ENCODE results near the gene PURB.
A peak's percentile ranks its signal among the peaks of the same experiment; 100 is the strongest.

PURB gene

DNA sequence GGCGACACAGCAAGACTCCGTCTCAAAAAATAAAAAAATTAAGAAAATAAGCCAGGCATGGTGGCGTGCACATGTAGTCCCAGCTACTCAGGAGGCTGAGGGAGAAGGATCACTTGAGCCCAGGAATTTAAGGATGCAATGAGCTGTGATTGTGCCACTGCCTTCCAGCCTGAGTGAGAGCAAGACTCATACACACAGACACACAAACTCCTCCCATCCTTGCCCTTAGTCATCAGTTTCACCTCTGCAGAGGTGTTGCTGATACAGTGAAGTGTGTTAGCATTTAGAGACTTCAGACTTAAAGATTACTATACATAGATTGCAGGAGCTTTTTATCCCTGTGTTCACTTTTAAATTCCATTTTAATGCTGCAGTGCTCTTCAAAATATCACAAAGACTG, 31.9 kb downstream of the PURB start:
- no peak for DNase-seq (ENCODE audit: extremely low read depth, low read depth)
- TF ChIP-seq, protein P1, sequence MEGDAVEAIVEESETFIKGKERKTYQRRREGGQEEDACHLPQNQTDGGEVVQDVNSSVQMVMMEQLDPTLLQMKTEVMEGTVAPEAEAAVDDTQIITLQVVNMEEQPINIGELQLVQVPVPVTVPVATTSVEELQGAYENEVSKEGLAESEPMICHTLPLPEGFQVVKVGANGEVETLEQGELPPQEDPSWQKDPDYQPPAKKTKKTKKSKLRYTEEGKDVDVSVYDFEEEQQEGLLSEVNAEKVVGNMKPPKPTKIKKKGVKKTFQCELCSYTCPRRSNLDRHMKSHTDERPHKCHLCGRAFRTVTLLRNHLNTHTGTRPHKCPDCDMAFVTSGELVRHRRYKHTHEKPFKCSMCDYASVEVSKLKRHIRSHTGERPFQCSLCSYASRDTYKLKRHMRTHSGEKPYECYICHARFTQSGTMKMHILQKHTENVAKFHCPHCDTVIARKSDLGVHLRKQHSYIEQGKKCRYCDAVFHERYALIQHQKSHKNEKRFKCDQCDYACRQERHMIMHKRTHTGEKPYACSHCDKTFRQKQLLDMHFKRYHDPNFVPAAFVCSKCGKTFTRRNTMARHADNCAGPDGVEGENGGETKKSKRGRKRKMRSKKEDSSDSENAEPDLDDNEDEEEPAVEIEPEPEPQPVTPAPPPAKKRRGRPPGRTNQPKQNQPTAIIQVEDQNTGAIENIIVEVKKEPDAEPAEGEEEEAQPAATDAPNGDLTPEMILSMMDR (IDR thresholded peaks at IDR 0.05; ENCODE audit: low read depth, low read length, missing control alignments), result no peak
- H3K4me3 ChIP-seq (replicated peaks; ENCODE audit: low read depth, low read length), result no peak overlapping the region

DNA sequence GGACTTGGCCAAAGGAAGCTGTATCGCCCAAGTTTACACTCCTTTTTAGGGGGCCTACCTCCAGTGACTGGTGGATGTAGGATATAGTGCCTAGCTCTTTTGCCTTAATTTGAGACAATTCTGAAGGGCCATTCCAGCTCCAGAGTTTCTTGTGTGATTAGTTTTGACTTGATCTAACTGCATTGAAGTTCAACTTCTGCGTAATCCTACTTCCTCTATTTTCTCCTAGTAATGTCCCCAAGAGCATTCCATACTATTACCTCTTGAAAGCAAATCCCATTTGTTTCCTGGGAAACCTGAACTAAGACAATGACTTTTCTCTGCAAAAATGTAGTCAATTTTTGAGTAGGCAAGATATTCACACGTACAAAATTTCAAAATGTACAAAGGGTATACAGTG, 32.7 kb downstream of the PURB start:
- H3K4me3 ChIP-seq (replicated peaks; ENCODE audit: low read depth, low read length), result no peak overlapping the region
- no peak for DNase-seq (ENCODE audit: extremely low read depth, low read depth)
- TF ChIP-seq, protein P1 (IDR thresholded peaks at IDR 0.05; ENCODE audit: low read depth, low read length, missing control alignments), result no peak

DNA sequence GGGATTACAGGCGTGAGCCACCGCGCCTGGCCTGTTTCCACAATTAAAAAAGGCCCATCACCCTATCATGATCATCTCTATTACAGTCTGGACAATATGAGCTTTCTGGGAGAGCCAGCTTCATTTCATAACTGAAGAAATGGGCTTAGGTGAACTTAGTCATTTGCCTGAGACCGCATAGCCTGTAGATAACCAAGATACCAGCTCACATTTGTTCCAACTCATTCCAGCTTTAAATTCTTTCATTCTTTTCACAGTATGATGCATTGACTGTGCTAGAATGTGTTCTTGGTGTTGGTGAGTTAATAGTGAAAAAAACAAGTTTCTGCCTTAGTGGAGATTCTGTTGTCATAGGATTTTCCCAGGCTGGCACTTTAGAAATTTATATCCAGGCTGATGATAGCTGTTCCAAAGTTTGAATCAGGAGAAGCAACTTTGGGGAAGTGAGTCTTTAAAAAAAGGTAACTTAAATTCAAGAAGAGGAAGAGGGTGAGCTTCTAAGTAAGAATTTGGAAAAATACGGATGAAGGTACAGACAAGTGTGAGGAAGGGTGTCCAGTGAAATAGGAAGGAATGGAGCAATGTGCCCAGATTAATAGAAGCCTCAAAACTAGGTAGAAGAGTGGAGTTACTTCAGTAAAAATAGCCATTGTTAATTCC, 35.3 kb downstream of the PURB start:
- DNase-seq (ENCODE audit: extremely low read depth, low read depth), result no peak
- H3K4me3 ChIP-seq (replicated peaks; ENCODE audit: low read depth, low read length), result no peak overlapping the region

DNA sequence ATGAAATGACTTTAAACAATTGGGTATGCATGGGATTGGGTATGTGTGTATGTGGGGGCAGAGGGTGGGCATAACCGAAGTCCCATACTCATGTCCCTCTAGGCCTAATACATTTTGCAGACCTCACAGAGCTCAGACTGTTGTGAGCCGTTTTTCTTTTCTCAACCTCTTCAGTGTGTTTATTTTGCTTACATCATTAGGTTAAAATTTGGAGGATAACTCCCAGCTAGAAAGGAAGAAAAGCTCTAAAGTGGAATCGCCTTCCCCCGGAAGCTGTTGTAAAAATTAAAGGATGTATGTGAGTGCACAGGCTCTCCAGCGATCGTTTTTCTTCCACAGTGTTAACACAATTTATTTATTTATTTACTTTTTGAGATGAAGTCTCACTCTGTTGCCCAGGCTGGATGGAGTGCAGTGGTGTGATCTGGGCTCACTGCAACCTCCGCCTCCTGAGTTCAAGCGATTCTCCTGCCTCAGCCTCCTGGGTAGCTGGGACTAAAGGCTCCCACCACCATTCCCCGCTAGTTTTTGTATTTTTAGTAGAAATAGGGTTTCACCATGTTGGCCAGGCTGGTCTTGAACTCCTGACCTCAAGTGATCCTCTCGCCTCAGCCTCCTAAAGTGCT, 36.0 kb downstream of the PURB start:
- H3K4me3 ChIP-seq (replicated peaks; ENCODE audit: low read depth, low read length), result peak overlapping the region; percentile 87
- no peak for DNase-seq (ENCODE audit: extremely low read depth, low read depth)
- TF ChIP-seq, protein P1 (IDR thresholded peaks at IDR 0.05; ENCODE audit: low read depth, low read length, missing control alignments), result no peak

More for the DNA sequence above, 35.3 kb downstream of the PURB start:
- TF ChIP-seq, protein P1 (IDR thresholded peaks at IDR 0.05; ENCODE audit: low read depth, low read length, missing control alignments), result no peak

DNA sequence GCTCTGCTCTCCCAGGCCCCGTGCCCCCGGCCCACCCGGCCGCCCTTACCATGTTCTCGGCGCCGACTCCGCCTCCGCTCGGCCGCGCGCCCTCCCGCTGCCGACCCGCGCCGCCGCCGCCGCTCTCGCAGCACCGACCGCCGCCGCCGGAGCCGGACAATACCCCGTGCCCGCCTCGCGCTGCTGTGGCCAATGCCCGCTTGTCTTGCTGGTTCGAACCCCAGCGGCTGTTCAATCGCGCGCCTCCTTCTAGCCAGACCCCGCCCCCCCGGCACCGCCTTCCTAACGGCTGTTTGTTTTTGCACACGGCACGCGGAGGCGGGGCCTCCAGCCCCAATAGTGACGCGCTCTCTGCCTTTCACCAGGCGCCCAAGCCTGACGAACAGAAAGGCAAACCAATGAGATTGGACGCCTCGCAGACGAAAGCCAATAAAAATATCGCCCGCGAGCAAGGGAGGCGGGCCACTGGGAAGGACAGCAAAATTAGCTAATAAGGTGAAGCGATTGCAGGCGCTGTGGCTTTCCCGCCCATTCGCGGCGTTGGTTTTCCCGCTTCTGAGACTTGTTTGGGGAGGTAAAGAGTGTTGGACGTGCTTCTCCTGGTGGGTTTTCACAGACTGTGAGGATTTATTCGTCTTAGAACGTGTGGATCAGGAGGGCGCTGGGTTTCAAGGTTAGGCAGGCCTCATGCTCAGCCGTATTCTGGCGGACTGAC, 37.3 kb downstream of the PURB start, which contains the start of gene H2AZ2:
H2AZ2 (minus strand) TSS at position 168 of the 715 bp plus-strand sequence; CDS start at position 52, 116 bp downstream.
- TF ChIP-seq, protein P1 (IDR thresholded peaks at IDR 0.05; ENCODE audit: low read depth, low read length, missing control alignments), result no peak
- peak; percentile 99 for DNase-seq (ENCODE audit: extremely low read depth, low read depth)
- peak within 1 kb of the TSS; percentile 87 for H3K4me3 ChIP-seq (replicated peaks; ENCODE audit: low read depth, low read length)

DNA sequence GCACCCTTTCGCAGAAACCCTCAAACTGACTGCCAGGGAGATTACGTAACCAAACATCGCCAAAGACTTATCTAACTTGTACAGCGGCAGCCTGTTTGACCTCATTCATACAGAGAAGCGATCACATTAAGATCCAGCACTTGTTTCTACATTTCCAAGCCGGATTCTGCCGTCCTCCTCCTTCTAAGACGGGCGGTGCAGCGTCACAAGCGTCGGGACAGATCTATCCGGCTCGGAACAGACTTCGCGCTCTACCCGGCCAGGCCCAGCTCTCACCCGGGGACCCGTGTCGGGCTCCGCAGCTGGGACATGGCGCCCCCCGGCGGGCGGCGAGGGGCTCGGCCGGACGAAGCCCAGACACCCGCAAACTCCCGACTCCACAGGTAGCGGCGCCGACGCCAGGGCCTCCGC, 37.8 kb downstream of the PURB start:
- TF ChIP-seq, protein P1 (IDR thresholded peaks at IDR 0.05; ENCODE audit: low read depth, low read length, missing control alignments), result peak; percentile 81
- peak; percentile 49 for DNase-seq (ENCODE audit: extremely low read depth, low read depth)
- H3K4me3 ChIP-seq (replicated peaks; ENCODE audit: low read depth, low read length), result peak overlapping the region; percentile 87

Data from HFF-Myc (cell line).